ENCODE measurements around the gene RGS3.

DNA sequence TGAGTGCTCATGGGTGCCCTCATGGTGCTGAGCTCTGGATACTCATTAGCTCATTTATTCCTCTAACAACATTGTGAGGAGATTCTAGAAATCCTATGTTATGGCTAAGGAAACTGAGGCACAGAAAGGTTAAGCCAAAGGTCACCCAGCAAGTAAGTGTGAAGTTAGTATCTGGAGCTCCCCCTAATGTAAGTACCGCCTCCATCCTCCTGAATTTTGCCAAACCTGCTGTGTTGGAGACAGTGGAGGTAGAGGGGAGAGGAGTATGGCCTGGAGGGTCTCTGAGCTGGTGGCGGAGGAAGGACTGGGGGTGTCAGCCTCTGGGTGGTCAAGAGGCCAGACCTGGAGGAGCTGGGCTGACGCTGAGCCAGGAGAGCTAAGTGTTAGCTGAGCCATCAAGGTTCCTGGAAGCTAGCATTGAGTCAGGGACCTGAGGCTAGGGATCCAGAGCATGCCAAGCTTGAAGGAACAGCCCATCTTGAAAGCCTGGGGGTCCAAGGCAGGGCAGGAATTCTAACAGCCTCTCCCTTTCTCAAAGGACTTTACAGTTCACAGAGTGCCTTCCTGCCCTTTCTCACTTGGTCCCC is 114.8 kb downstream of the RGS3 start:
- TF ChIP-seq POLR2A (IDR thresholded peaks at IDR 0.05; ENCODE audit: low read length) (no peak), GATA1 (IDR thresholded peaks at IDR 0.05; ENCODE audit: low read depth, low read length) (no peak)

Measured in erythroblast (primary cell).